ENCODE results near the gene CCDC150. TPM values are rescaled to one million over a fixed set of nuclear protein-coding genes. Genes with fewer than 3 reads are reported as not detected.
"Not testable (repeated sequence)": the region's sequence is repeated elsewhere in the genome, so short reads cannot be mapped to it uniquely, and the experiment has no call there.

Gene CCDC150
- total and polyA plus RNA-seq, 4 donors, result 0.78 to 6.3 (median 5.1) TPM

GRCh38 chr2:196702641-196703040 is 63.1 kb downstream of the CCDC150 start:
- no peaks in the 10 kb centered on the region for H3K9me3 ChIP-seq (ENCODE audit: control insufficient read depth in 4 of 4, low read length in 3 of 4)
- no peak overlapping the region for H3K27ac ChIP-seq (ENCODE audit: low read depth in 1 of 2, low read length in 2 of 2)
- H3K36me3 ChIP-seq (ENCODE audit: control insufficient read depth in 4 of 4, insufficient read depth in 3 of 4, low read depth in 1 of 4, low read length in 3 of 4), result no peaks in the 10 kb centered on the region
- DNase-seq (ENCODE audit: low spot score), result no peak
- no peaks in the 10 kb centered on the region for H3K27me3 ChIP-seq (ENCODE audit: control insufficient read depth in 4 of 4, insufficient read depth in 4 of 4, low read length in 3 of 4)
- H3K4me1 ChIP-seq (ENCODE audit: control insufficient read depth in 4 of 4, insufficient read depth in 4 of 4, low read length in 3 of 4), result no peaks in the 10 kb centered on the region
- TF ChIP-seq JUND (IDR thresholded peaks at IDR 0.05), result no peak
- WGBS, result 95% methylated on average over 2 of the region's 2 CpGs
- H3K4me3 ChIP-seq (ENCODE audit: low read depth in 1 of 3, low read length in 3 of 3), result no peak overlapping the region
- no peak overlapping the region for H3K9ac ChIP-seq (ENCODE audit: low read depth in 1 of 2, low read length in 2 of 2)

- Histone ChIP-seq H3K27me3 (ENCODE audit: control insufficient read depth in 4 of 4, insufficient read depth in 4 of 4, low read length in 3 of 4) (no peaks in the 10 kb centered on the region), H3K36me3 (ENCODE audit: control insufficient read depth in 4 of 4, insufficient read depth in 3 of 4, low read depth in 1 of 4, low read length in 3 of 4) (no peaks in the 10 kb centered on the region), H3K9me3 (ENCODE audit: control insufficient read depth in 4 of 4, low read length in 3 of 4) (no peaks in the 10 kb centered on the region), H3K9ac (ENCODE audit: low read depth in 1 of 2, low read length in 2 of 2) (no peak overlapping the region), H3K27ac (ENCODE audit: low read depth in 1 of 2, low read length in 2 of 2) (no peak overlapping the region), H3K4me3 (ENCODE audit: low read depth in 1 of 3, low read length in 3 of 3) (no peak overlapping the region), H3K4me1 (ENCODE audit: control insufficient read depth in 4 of 4, insufficient read depth in 4 of 4, low read length in 3 of 4) (no peaks in the 10 kb centered on the region)
- DNase-seq (ENCODE audit: low spot score), result no peak
- no peak for TF ChIP-seq HNF4G (IDR thresholded peaks at IDR 0.05)
Observed at GRCh38 chr2:196703695-196704094, 64.2 kb downstream of the CCDC150 start.

- not testable (repeated sequence) for H3K27ac ChIP-seq (ENCODE audit: low read depth in 1 of 2, low read length in 2 of 2); H3K9ac ChIP-seq (ENCODE audit: low read depth in 1 of 2, low read length in 2 of 2); H3K4me1 ChIP-seq (ENCODE audit: control insufficient read depth in 4 of 4, insufficient read depth in 4 of 4, low read length in 3 of 4); DNase-seq (ENCODE audit: low spot score); H3K27me3 ChIP-seq (ENCODE audit: control insufficient read depth in 4 of 4, insufficient read depth in 4 of 4, low read length in 3 of 4); H3K36me3 ChIP-seq (ENCODE audit: control insufficient read depth in 4 of 4, insufficient read depth in 3 of 4, low read depth in 1 of 4, low read length in 3 of 4); H3K9me3 ChIP-seq (ENCODE audit: control insufficient read depth in 4 of 4, low read length in 3 of 4); H3K4me3 ChIP-seq (ENCODE audit: low read depth in 1 of 3, low read length in 3 of 3)
- 98% methylated on average over 10 of the region's 10 CpGs for WGBS
Observed at GRCh38 chr2:196710056-196710455, 70.5 kb downstream of the CCDC150 start.

- Histone ChIP-seq H3K4me3 (ENCODE audit: low read depth in 1 of 3, low read length in 3 of 3) (no peak overlapping the region), H3K9ac (ENCODE audit: low read depth in 1 of 2, low read length in 2 of 2) (no peak overlapping the region), H3K36me3 (ENCODE audit: control insufficient read depth in 4 of 4, insufficient read depth in 3 of 4, low read depth in 1 of 4, low read length in 3 of 4) (no peaks in the 10 kb centered on the region), H3K4me1 (ENCODE audit: control insufficient read depth in 4 of 4, insufficient read depth in 4 of 4, low read length in 3 of 4) (no peaks in the 10 kb centered on the region), H3K9me3 (ENCODE audit: control insufficient read depth in 4 of 4, low read length in 3 of 4) (no peaks in the 10 kb centered on the region), H3K27ac (ENCODE audit: low read depth in 1 of 2, low read length in 2 of 2) (no peak overlapping the region), H3K27me3 (ENCODE audit: control insufficient read depth in 4 of 4, insufficient read depth in 4 of 4, low read length in 3 of 4) (no peaks in the 10 kb centered on the region)
- no peak for TF ChIP-seq ZBTB33 (IDR thresholded peaks at IDR 0.05)
- TF ChIP-seq RAD21 (IDR thresholded peaks at IDR 0.05), result no peak
- TF ChIP-seq RXRA (IDR thresholded peaks at IDR 0.05), result no peak
- no peak for TF ChIP-seq ATF3 (IDR thresholded peaks at IDR 0.05)
- no peak for TF ChIP-seq CTCF (IDR thresholded peaks at IDR 0.05; ENCODE audit: low read depth, low read length, missing input control)
- TF ChIP-seq FOXA1 (IDR thresholded peaks at IDR 0.05), result no peak
- no peak for TF ChIP-seq REST (IDR thresholded peaks at IDR 0.05)
- no peak for TF ChIP-seq HNF4A (conservative IDR thresholded peaks at IDR 0.05)
- no peak for TF ChIP-seq MAX (IDR thresholded peaks at IDR 0.05)
- no peak for TF ChIP-seq GABPA (IDR thresholded peaks at IDR 0.05 in 1 of 2, conservative IDR thresholded peaks at IDR 0.05 in 1 of 2)
- DNase-seq (ENCODE audit: low spot score), result no peak
Observed at GRCh38 chr2:196711625-196712024, 72.1 kb downstream of the CCDC150 start.
